Panc1 (cell line): ENCODE data around the gene GFRA1. TPM values are rescaled to one million over a fixed set of nuclear protein-coding genes. Genes with fewer than 3 reads are reported as not detected.

Source experiments
- ATAC-seq: fragments of 200-7000 bp; cut with Tn5 transposase; 2 replicates; pipeline ENCODE4 v1.9.1; 2020; ENCODE audit warnings: mild to moderate bottlenecking, moderate library complexity
- BruUV-seq: library from RNA; stranded (reverse); fragments of 400-500 nt; replicated peaks from 2 replicates; lab custom pipeline; 2021; lab: Mats Ljungman, UMichigan
- CTCF ChIA-PET: fragments of 300-600 bp; sonication (Branson Sonifier 250); formaldehyde crosslinking; loops from one replicate; lab custom pipeline; 2022; ENCODE audit warnings: antibody characterized with exemption; lab: Charles Lee
- POLR2A ChIA-PET: fragments of 300-600 bp; sonication (Branson Sonifier 250); formaldehyde crosslinking; loops from one replicate; lab custom pipeline; 2022; ENCODE audit warnings: antibody characterized with exemption; lab: Charles Lee
- DNase-seq: peaks from one replicate; pipeline ENCODE4 v3.0.0-alpha.2; 2010; ENCODE audit warnings: low read depth, low spot score
- H3K27ac ChIP-seq: 2 replicates; pipeline ENCODE4 v1.5.1; 2011; ENCODE audit warnings: mild to moderate bottlenecking, low read length, inconsistent platforms
- H3K27me3 ChIP-seq: fragments of 200-500 bp; sonication (Bioruptor generic); 2 replicates; pipeline ENCODE4 v1.6.0; 2014; ENCODE audit warnings: low read length, inconsistent platforms; ENCODE audit not compliant: control insufficient read depth, insufficient read depth
- H3K36me3 ChIP-seq: fragments of 200-500 bp; sonication (Bioruptor generic); 2 replicates; pipeline ENCODE4 v1.5.1; 2014; ENCODE audit warnings: inconsistent platforms, mild to moderate bottlenecking, low read length, moderate library complexity; ENCODE audit not compliant: control insufficient read depth, insufficient read depth
- H3K4me1 ChIP-seq: 2 replicates; pipeline ENCODE4 v1.5.1; 2011; ENCODE audit warnings: inconsistent platforms, mild to moderate bottlenecking, low read length, moderate library complexity; ENCODE audit not compliant: control insufficient read depth, insufficient read depth
- H3K4me3 ChIP-seq, 2 experiments: 2 replicates each; pipeline ENCODE4 v1.5.1; 2011 to 2012; ENCODE audit warnings: low read depth in 2 of 2, low read length in 2 of 2, mild to moderate bottlenecking in 2 of 2, inconsistent platforms in 1 of 2, moderate library complexity in 1 of 2
- H3K9me3 ChIP-seq: fragments of 200-500 bp; sonication (Bioruptor generic); 2 replicates; pipeline ENCODE4 v1.5.1; 2014; ENCODE audit warnings: low read depth, mild to moderate bottlenecking, inconsistent platforms, low read length, moderate library complexity; ENCODE audit not compliant: control insufficient read depth, insufficient read depth
- POLR2AphosphoS5 ChIP-seq: IDR thresholded peaks from 2 replicates; pipeline ENCODE4 v1.6.1; 2012; ENCODE audit warnings: mild to moderate bottlenecking, low read depth, low read length, moderate library complexity
- SIN3A ChIP-seq: IDR thresholded peaks from 2 replicates; pipeline ENCODE4 v1.6.1; 2012; ENCODE audit warnings: low read depth, mild to moderate bottlenecking, low read length, moderate library complexity, borderline replicate concordance; ENCODE audit not compliant: insufficient read depth
- TCF7L2 ChIP-seq: IDR thresholded peaks from 2 replicates; pipeline ENCODE4 v1.6.1; 2011; ENCODE audit warnings: mild to moderate bottlenecking, low read depth, low read length, inconsistent platforms
- in situ Hi-C: cut with HindIII; loops from 2 replicates; pipeline ENCODE4 v1.10.0; 2016; ENCODE audit warnings: low sequenced_read_pairs, low pct_unique_long_range_greater_than_20kb
- intact Hi-C: fragments of 100-400 bp; cut with micrococcal nuclease; formaldehyde crosslinking; loops from one replicate; pipeline ENCODE4 v1.10.0; 2022; ENCODE audit not compliant: unreplicated experiment
- total RNA-seq: library from RNA; stranded (reverse); gene quantifications from one replicate; pipeline ENCODE4 v1.2.1, GENCODE V29; 2021; ENCODE audit not compliant: unreplicated experiment
- TF ChIP-seq, protein P1 (sequence below), 2 experiments: IDR thresholded peaks; 2 replicates each; pipeline ENCODE4 v1.6.1; 2011 to 2012; ENCODE audit warnings: low read depth in 2 of 2, control low read depth in 1 of 2, low read length in 1 of 2, mild to moderate bottlenecking in 1 of 2, moderate library complexity in 1 of 2; ENCODE audit not compliant: insufficient read depth in 1 of 2
- TF ChIP-seq, protein P2 (sequence below): fragments of 450-650 bp; IDR thresholded peaks from 2 replicates; pipeline ENCODE4 v1.5.1; 2017; ENCODE audit warnings: mild to moderate bottlenecking

GFRA1 gene
- total RNA-seq, 1 experiment from 2014 or later, result 0.10 TPM

DNA sequence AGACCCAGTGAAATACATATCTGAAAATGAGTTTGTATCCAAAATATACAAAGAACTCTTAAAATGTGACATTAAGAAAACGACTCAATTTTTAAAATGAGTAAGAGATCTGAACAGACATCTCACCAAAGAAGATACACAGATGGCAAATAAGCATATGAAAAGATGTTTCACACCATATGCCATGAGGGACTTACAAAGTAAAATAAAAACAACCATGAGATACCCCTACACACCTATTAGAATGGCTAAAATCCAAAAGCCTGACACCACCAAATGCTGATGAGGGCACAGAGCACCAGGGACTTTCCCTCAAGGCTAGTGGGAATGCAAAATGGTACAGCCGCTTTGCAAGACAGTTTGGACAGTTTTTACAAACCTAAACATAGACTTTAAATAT lies 27.9 kb downstream of the GFRA1 start:
- H3K4me1 ChIP-seq, result no peaks in the 10 kb centered on the region
- CTCF ChIA-PET, result no interaction called here
- DNase-seq (no peak), ATAC-seq (no peak)
- no peaks in the 10 kb centered on the region for H3K9me3 ChIP-seq
- in situ Hi-C loops (no loop called here), intact Hi-C loops (no loop called here)
- no peaks in the 10 kb centered on the region for H3K27me3 ChIP-seq
- H3K27ac ChIP-seq, result no peak overlapping the region
- TF ChIP-seq, protein P1, sequence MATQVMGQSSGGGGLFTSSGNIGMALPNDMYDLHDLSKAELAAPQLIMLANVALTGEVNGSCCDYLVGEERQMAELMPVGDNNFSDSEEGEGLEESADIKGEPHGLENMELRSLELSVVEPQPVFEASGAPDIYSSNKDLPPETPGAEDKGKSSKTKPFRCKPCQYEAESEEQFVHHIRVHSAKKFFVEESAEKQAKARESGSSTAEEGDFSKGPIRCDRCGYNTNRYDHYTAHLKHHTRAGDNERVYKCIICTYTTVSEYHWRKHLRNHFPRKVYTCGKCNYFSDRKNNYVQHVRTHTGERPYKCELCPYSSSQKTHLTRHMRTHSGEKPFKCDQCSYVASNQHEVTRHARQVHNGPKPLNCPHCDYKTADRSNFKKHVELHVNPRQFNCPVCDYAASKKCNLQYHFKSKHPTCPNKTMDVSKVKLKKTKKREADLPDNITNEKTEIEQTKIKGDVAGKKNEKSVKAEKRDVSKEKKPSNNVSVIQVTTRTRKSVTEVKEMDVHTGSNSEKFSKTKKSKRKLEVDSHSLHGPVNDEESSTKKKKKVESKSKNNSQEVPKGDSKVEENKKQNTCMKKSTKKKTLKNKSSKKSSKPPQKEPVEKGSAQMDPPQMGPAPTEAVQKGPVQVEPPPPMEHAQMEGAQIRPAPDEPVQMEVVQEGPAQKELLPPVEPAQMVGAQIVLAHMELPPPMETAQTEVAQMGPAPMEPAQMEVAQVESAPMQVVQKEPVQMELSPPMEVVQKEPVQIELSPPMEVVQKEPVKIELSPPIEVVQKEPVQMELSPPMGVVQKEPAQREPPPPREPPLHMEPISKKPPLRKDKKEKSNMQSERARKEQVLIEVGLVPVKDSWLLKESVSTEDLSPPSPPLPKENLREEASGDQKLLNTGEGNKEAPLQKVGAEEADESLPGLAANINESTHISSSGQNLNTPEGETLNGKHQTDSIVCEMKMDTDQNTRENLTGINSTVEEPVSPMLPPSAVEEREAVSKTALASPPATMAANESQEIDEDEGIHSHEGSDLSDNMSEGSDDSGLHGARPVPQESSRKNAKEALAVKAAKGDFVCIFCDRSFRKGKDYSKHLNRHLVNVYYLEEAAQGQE (IDR thresholded peaks at IDR 0.05; ENCODE audit: insufficient read depth in 1 of 2, low read depth in 2 of 2, low read length in 1 of 2), result no peak
- TF ChIP-seq, protein P2, sequence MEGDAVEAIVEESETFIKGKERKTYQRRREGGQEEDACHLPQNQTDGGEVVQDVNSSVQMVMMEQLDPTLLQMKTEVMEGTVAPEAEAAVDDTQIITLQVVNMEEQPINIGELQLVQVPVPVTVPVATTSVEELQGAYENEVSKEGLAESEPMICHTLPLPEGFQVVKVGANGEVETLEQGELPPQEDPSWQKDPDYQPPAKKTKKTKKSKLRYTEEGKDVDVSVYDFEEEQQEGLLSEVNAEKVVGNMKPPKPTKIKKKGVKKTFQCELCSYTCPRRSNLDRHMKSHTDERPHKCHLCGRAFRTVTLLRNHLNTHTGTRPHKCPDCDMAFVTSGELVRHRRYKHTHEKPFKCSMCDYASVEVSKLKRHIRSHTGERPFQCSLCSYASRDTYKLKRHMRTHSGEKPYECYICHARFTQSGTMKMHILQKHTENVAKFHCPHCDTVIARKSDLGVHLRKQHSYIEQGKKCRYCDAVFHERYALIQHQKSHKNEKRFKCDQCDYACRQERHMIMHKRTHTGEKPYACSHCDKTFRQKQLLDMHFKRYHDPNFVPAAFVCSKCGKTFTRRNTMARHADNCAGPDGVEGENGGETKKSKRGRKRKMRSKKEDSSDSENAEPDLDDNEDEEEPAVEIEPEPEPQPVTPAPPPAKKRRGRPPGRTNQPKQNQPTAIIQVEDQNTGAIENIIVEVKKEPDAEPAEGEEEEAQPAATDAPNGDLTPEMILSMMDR, result no peak
- TF ChIP-seq TCF7L2, result no peak
- TF ChIP-seq POLR2AphosphoS5, result no peak
- TF ChIP-seq SIN3A, result no peak
- POLR2A ChIA-PET, result no interaction called here
- no peak overlapping the region for H3K4me3 ChIP-seq
- no peaks in the 10 kb centered on the region for H3K36me3 ChIP-seq
- no TSS peak for BruUV-seq

- no TSS peak for BruUV-seq
- Histone ChIP-seq H3K27me3 (peaks cover 3% of the 10 kb centered on the region; the same call in 1 of the 2 replicates), H3K4me1 (no peaks in the 10 kb centered on the region), H3K36me3 (no peaks in the 10 kb centered on the region), H3K4me3 (no peak overlapping the region), H3K9me3 (no peaks in the 10 kb centered on the region), H3K27ac (no peak overlapping the region)
- POLR2A ChIA-PET, result interaction anchor here (0.6 to 0.7 kb wide), 2 partner anchors 10 to 289 kb away, joined by 3 read pairs; no protein-coding TSS in a partner anchor
- ATAC-seq, result no peak
- TF ChIP-seq TCF7L2, result no peak
- TF ChIP-seq, protein P1 (IDR thresholded peaks at IDR 0.05; ENCODE audit: insufficient read depth in 1 of 2, low read depth in 2 of 2, low read length in 1 of 2), result no peak
- no peak for TF ChIP-seq POLR2AphosphoS5
- TF ChIP-seq, protein P2, result no peak
- TF ChIP-seq SIN3A, result no peak
- no peak for DNase-seq
- intact Hi-C loops (no loop called here), in situ Hi-C loops (no loop called here)
- CTCF ChIA-PET, result no interaction called here
Measured at GRCh38 chr10:116241642-116242410, 31.2 kb downstream of the GFRA1 start.
